ENCODE data around the gene CYP39A1. TPM values are rescaled to one million over a fixed set of nuclear protein-coding genes. Genes with fewer than 3 reads are reported as not detected.
A peak's percentile ranks its signal among the peaks of the same experiment; 100 is the strongest.

The CYP39A1 gene
- total and polyA plus RNA-seq, 5 donors = 3.3 to 8.7 (median 7.1) TPM

DNA sequence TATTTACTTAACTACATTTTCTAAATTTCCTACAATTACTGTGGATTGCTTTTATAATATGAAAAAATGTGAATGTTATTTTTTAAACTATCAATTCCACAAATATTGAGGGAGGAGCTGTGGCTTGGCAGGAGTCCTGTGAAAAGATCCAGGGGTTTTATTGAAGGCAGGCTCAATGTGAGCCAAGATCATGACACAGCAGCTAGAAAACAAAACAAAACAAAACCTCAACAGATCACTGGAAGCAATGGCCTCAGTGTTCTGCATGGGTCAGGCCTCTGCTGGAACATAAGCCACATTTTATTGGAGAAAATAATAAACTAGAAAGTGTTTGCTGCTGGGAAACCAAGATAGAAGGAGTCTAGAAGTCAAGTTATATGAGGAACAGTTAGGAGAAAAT, 142.0 kb downstream of the CYP39A1 start:
- intact Hi-C loops (cut with DNase I) = no loop called here
- DNase-seq (peak; percentile 15 to 77 (median 56)), ATAC-seq (peak; percentile 31 to 75)
- Histone ChIP-seq H3K9me3 (ENCODE audit: control insufficient read depth, low read length) (no peaks in the 10 kb centered on the region), H3K4me1 (ENCODE audit: control insufficient read depth, insufficient read depth, low read length) (peaks cover 6% of the 10 kb centered on the region), H3K27me3 (ENCODE audit: control insufficient read depth, insufficient read depth) (no peaks in the 10 kb centered on the region), H3K27ac (ENCODE audit: low read length) (peak overlapping the region; percentile 48), H3K4me3 (ENCODE audit: low read length) (no peak overlapping the region)

DNA sequence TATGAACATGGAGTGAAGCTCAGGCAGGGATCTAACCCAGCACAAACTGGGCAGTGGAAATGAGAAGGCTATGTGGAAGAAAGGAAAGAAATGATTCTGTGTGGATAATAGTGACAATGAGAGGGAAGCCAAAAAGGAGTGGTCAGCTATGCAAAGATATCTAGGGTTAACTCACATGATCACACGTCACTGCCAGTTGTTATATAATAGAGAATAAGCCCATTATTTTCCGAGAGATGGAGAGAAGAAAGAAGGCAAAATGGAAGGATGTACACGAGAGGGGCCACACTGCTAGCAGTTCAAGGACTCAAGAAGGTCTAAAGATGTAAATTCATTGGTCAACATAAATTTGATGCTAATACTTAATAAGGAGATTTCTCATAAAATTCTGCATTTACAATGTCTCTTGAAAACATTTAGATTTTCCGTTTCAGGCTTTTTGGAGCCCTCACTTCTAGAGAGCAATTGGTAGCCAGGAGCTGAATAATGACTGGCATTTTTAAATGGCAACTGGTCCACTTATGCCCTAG, 142.6 kb downstream of the CYP39A1 start:
- no peaks in the 10 kb centered on the region for H3K9me3 ChIP-seq (ENCODE audit: control insufficient read depth, low read length)
- peak in 1 of 2 donors; percentile 4 for ATAC-seq
- H3K4me1 ChIP-seq (ENCODE audit: control insufficient read depth, insufficient read depth, low read length) = peaks cover 5% of the 10 kb centered on the region
- H3K27ac ChIP-seq (ENCODE audit: low read length) = peak overlapping the region; percentile 75
- 48% methylated on average over 4 of the region's 4 CpGs for WGBS
- DNase-seq = no peak
- H3K4me3 ChIP-seq (ENCODE audit: low read length) = no peak overlapping the region
- no peaks in the 10 kb centered on the region for H3K27me3 ChIP-seq (ENCODE audit: control insufficient read depth, insufficient read depth)
- intact Hi-C loops (cut with DNase I) = no loop called here

DNA sequence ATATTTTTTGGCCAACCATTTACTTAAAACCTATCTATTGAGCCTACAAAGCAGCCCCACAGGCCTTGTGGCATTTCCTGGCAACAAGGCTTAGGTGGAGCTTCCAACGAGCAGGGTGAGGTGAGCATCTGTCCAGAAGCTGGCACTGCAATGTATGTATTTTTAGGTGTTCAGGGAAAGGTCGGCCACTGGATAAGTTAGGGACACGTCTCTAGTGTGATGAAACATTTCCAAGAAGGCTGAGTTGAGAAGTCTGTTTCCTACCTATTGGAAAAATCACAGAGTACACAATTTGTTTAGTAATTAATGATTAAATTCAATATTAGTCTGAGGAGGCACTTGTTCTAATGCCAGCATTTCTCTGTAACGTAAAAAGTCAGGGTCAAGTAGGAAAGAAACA, 143.6 kb downstream of the CYP39A1 start:
- WGBS = 48% methylated on average over 4 of the region's 4 CpGs
- H3K4me3 ChIP-seq (ENCODE audit: low read length) = no peak overlapping the region
- H3K27ac ChIP-seq (ENCODE audit: low read length) = no peak overlapping the region
- peaks cover 5% of the 10 kb centered on the region for H3K4me1 ChIP-seq (ENCODE audit: control insufficient read depth, insufficient read depth, low read length)
- intact Hi-C loops (cut with DNase I) = no loop called here
- ATAC-seq (peak in 1 of 2 donors; percentile 48), DNase-seq (peak in 1 of 3 donors; percentile 14)
- H3K27me3 ChIP-seq (ENCODE audit: control insufficient read depth, insufficient read depth) = no peaks in the 10 kb centered on the region
- H3K9me3 ChIP-seq (ENCODE audit: control insufficient read depth, low read length) = no peaks in the 10 kb centered on the region

DNA sequence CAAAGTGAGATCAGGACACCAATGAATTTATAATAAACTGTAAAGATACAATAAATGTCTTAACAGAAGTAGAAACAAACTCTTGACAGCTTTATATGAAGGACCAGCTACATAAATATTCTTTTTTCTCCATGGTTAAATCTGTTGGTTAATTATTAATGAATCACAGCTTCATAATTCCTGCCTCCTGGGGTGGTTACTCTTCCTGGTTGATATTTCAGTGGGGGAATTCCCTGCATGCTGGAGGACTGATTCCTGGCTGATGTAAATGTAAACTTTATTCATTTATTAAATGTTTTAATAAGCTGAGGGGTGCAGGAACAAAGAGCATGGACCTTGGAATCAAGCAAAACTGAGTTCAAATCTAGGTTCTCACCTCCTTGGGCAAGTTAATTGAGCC, 145.2 kb downstream of the CYP39A1 start:
- intact Hi-C loops (cut with DNase I) = no loop called here
- no peaks in the 10 kb centered on the region for H3K27me3 ChIP-seq (ENCODE audit: control insufficient read depth, insufficient read depth)
- DNase-seq (no peak), ATAC-seq (no peak)
- H3K4me1 ChIP-seq (ENCODE audit: control insufficient read depth, insufficient read depth, low read length) = peaks cover 5% of the 10 kb centered on the region
- no peaks in the 10 kb centered on the region for H3K9me3 ChIP-seq (ENCODE audit: control insufficient read depth, low read length)
- no peak overlapping the region for H3K27ac ChIP-seq (ENCODE audit: low read length)
- H3K4me3 ChIP-seq (ENCODE audit: low read length) = no peak overlapping the region

DNA sequence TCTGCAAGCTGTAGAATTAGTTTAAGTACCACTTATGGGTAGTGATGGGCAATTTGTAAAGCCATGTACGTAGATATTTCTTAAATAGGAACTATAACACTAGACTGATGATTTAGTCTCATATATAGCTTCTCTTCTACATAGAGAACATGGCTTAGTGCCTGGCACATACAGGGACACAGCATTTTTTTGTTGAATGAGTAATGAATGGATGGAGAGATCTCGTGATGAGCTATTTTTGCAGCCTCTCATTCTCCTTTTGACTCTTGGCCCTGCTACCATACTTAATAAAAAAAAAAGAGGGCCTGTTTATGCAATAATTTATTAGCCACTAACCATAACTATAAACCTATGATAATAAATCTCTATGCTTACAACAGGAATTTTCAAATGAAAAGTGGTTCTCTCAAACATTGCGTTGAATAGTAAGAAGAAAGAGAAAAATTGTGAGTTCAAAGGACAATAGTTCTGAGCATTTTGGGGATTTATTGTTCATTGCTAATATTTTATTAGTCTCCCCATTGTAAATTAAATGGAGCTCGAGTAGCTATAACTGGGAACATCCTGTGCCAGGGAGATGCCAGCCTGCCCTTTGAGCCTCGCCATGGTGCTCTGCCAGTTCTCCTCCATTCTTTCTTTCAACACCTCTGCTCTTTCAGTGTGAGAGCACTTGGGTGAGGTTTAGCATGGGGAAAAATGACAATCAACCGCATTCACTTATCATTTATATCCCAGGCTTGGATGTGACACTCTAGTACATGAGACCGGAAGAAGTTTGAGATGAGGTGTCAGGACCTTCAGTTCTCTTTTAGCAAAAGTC, 146.7 kb downstream of the CYP39A1 start:
- Histone ChIP-seq H3K4me1 (ENCODE audit: control insufficient read depth, insufficient read depth, low read length) (peaks cover 4% of the 10 kb centered on the region), H3K27ac (ENCODE audit: low read length) (no peak overlapping the region), H3K9me3 (ENCODE audit: control insufficient read depth, low read length) (no peaks in the 10 kb centered on the region), H3K4me3 (ENCODE audit: low read length) (no peak overlapping the region), H3K27me3 (ENCODE audit: control insufficient read depth, insufficient read depth) (no peaks in the 10 kb centered on the region)
- intact Hi-C loops (cut with DNase I) = no loop called here
- peak; percentile 36 to 61 (median 47) for DNase-seq
- ATAC-seq = peak; percentile 77 to 88
- 66% methylated on average over 7 of the region's 7 CpGs for WGBS

DNA sequence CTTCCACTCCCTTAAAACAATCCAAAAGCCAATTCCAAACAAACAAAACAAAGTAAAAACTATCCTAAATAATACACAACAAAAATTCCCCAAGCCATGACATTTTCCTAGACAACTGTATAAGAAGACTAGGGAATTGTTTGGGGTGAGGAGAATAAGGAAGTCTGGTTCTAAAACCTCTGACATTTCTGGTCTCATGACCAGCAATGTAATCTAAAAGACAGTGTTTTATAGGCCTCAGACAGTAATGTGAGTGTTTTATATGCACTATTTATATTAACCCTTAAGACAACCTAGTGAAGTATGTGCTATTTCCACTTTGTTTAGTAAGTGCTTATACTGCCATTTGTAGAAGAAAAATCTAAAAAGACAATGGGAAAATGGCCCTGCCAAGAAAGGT, 148.4 kb downstream of the CYP39A1 start:
- no peak for ATAC-seq
- no peaks in the 10 kb centered on the region for H3K9me3 ChIP-seq (ENCODE audit: control insufficient read depth, low read length)
- peaks cover 4% of the 10 kb centered on the region for H3K4me1 ChIP-seq (ENCODE audit: control insufficient read depth, insufficient read depth, low read length)
- no peak overlapping the region for H3K27ac ChIP-seq (ENCODE audit: low read length)
- DNase-seq = no peak
- H3K27me3 ChIP-seq (ENCODE audit: control insufficient read depth, insufficient read depth) = no peaks in the 10 kb centered on the region
- no peak overlapping the region for H3K4me3 ChIP-seq (ENCODE audit: low read length)
- intact Hi-C loops (cut with DNase I) = no loop called here

DNA sequence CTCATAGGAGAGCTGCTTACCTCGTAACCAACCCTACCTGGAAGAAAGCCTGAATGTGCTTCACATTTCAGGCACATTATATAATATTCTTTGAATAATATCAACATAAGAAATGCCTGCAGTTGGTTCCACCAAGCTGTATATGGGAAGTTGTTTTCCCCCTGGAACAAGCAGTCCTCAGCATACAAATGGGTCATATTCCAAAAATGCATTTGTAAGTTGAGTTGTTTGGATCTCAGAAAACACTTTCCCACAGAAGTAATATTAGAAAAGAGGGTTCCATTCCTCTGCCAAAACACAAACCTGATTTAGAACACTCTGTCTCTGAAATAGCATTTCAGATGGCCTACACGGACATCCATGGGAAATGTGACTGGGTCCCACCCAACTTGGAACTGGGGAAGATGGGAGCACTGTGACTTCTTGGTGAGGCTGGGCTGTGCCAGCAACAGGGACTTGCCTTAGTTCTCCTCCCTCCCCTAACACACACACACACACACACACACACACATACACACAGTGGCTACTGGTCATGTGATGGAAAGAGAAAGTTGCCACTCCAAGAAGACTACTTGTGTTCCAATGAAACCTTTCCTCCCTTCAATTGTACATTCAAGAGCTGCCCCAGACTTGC, 150.0 kb downstream of the CYP39A1 start:
- Histone ChIP-seq H3K4me1 (ENCODE audit: control insufficient read depth, insufficient read depth, low read length) (peaks cover 1% of the 10 kb centered on the region), H3K27ac (ENCODE audit: low read length) (peak overlapping the region; percentile 70), H3K9me3 (ENCODE audit: control insufficient read depth, low read length) (no peaks in the 10 kb centered on the region), H3K4me3 (ENCODE audit: low read length) (no peak overlapping the region), H3K27me3 (ENCODE audit: control insufficient read depth, insufficient read depth) (no peaks in the 10 kb centered on the region)
- intact Hi-C loops (cut with DNase I) = no loop called here
- DNase-seq (peak in 2 of 3 donors; percentile 57 to 68), ATAC-seq (peak; percentile 30 to 76)
- WGBS = 60% methylated on average over 2 of the region's 2 CpGs

DNA sequence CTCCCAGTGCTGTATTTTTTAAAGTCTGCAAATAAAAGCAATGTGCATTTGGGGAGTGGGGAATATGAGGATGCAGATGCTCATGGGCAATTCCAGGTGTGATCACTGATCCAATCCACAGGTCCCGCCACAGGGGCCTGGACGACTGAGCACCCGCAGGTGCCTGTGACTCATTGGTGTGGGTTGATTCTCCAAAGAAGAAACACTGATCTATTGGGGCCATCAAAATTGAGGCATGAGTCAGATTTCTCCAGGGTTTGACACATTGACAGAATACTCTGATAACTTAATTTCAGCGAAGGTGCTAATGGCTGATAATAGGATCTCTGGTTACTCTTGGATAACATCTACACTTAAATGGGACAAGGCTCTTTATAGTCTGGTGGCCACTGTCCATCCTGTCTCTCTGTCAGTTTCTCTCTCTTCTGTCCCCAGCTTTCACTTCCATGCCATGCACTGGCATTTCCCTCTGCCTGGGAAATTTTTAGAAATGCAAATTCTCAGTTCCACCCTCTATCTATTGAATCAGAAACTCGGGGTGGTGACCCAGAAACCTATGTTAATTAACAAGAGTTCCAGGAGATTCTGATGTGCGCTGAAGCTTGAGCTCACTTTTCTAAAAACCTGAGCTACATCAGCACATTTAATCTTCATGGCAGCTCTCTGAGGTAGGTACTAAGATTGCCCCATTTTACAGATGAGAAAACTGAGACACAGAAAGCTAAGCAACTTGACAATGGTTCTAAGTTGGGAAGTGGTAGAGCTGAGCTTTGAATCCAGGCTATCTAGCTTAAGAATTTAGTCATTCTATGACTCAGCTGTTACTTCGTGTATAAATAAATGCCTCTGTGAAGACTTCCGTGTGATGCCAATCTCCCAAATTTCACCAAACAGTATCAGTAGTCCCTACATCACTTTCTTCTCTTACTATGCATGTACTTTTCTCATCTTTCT, 151.2 kb downstream of the CYP39A1 start:
- no peaks in the 10 kb centered on the region for H3K27me3 ChIP-seq (ENCODE audit: control insufficient read depth, insufficient read depth)
- ATAC-seq = no peak
- H3K4me3 ChIP-seq (ENCODE audit: low read length) = no peak overlapping the region
- H3K4me1 ChIP-seq (ENCODE audit: control insufficient read depth, insufficient read depth, low read length) = peaks cover 3% of the 10 kb centered on the region
- WGBS = 83% methylated on average over 8 of the region's 8 CpGs
- no peak for DNase-seq
- intact Hi-C loops (cut with DNase I) = no loop called here
- no peaks in the 10 kb centered on the region for H3K9me3 ChIP-seq (ENCODE audit: control insufficient read depth, low read length)
- no peak overlapping the region for H3K27ac ChIP-seq (ENCODE audit: low read length)

DNA sequence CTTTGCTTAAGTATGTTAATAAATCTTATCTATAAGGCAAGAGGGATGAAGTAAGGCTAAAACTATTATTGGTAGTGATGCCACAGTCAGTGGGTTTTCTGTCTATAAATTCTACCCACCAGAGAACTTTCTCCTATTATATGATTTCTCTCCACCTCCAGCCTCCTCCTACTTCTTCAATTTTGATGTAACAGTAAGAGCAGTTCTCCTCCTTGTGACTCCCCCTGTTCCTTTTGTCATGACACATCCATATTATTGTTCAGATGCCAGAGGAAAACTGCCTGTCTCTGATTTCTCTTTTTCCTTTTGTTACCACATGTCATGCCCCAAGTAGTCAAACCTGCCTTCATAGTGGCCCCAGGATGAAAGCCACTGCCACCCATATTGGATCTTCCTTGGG, 152.2 kb downstream of the CYP39A1 start:
- no peaks in the 10 kb centered on the region for H3K27me3 ChIP-seq (ENCODE audit: control insufficient read depth, insufficient read depth)
- no peaks in the 10 kb centered on the region for H3K9me3 ChIP-seq (ENCODE audit: control insufficient read depth, low read length)
- H3K4me3 ChIP-seq (ENCODE audit: low read length) = no peak overlapping the region
- intact Hi-C loops (cut with DNase I) = no loop called here
- ATAC-seq (no peak), DNase-seq (no peak)
- H3K4me1 ChIP-seq (ENCODE audit: control insufficient read depth, insufficient read depth, low read length) = peaks cover 3% of the 10 kb centered on the region
- H3K27ac ChIP-seq (ENCODE audit: low read length) = no peak overlapping the region

All from right cardiac atrium (tissue), 5 donors.